Measurements from ENCODE around the gene ANKRA2. TPM values are rescaled to one million over a fixed set of nuclear protein-coding genes. Genes with fewer than 3 reads are reported as not detected.

ANKRA2 gene
- total RNA-seq, 1 donor from 2014 or later = 22.9 TPM

GRCh38 chr5:73606206-73606753 lies 40.8 kb upstream of the ANKRA2 start:
- POLR2A ChIA-PET = no interaction called here
- no peaks in the 10 kb centered on the region for H3K36me3 Mint-ChIP-seq (ENCODE audit: low read depth)
- ATAC-seq (ENCODE audit: low read depth) = no peak
- H3K4me3 Mint-ChIP-seq = no peak overlapping the region
- H3K27ac Mint-ChIP-seq = no peak overlapping the region
- no peak for TF ChIP-seq CTCF (IDR thresholded peaks at IDR 0.05)
- CTCF ChIA-PET = no interaction called here
- peaks cover 6% of the 10 kb centered on the region for H3K9me3 Mint-ChIP-seq
- peaks cover 15% of the 10 kb centered on the region for H3K27me3 Mint-ChIP-seq
- H3K4me1 Mint-ChIP-seq = no peaks in the 10 kb centered on the region
- intact Hi-C loops (cut with micrococcal nuclease) = no loop called here
- no peak for DNase-seq

- POLR2A ChIA-PET = no interaction called here
- DNase-seq = no peak
- no peaks in the 10 kb centered on the region for H3K4me1 Mint-ChIP-seq
- no peak overlapping the region for H3K4me3 Mint-ChIP-seq
- no peak for TF ChIP-seq CTCF (IDR thresholded peaks at IDR 0.05)
- H3K36me3 Mint-ChIP-seq (ENCODE audit: low read depth) = no peaks in the 10 kb centered on the region
- ATAC-seq (ENCODE audit: low read depth) = no peak
- peaks cover 11% of the 10 kb centered on the region for H3K27me3 Mint-ChIP-seq
- no peak overlapping the region for H3K27ac Mint-ChIP-seq
- H3K9me3 Mint-ChIP-seq = peaks cover 6% of the 10 kb centered on the region
- intact Hi-C loops (cut with micrococcal nuclease) = no loop called here
- CTCF ChIA-PET = no interaction called here
These were observed 40.0 kb upstream of the ANKRA2 start for GRCh38 chr5:73605223-73606087.

GRCh38 chr5:73603998-73604397 lies 38.6 kb upstream of the ANKRA2 start:
- no peaks in the 10 kb centered on the region for H3K4me1 Mint-ChIP-seq
- intact Hi-C loops (cut with micrococcal nuclease) = no loop called here
- H3K27ac Mint-ChIP-seq = no peak overlapping the region
- DNase-seq = no peak
- no peaks in the 10 kb centered on the region for H3K36me3 Mint-ChIP-seq (ENCODE audit: low read depth)
- POLR2A ChIA-PET = no interaction called here
- no peak for ATAC-seq (ENCODE audit: low read depth)
- CTCF ChIA-PET = interaction anchor here (0.7 kb wide), 1 partner anchor 14 kb away, joined by 3 read pairs; no protein-coding TSS in a partner anchor
- no peak for TF ChIP-seq CTCF (IDR thresholded peaks at IDR 0.05)
- no peak overlapping the region for H3K4me3 Mint-ChIP-seq
- peaks cover 6% of the 10 kb centered on the region for H3K9me3 Mint-ChIP-seq
- H3K27me3 Mint-ChIP-seq = peaks cover 16% of the 10 kb centered on the region

- ChIA-PET CTCF (no interaction called here), POLR2A (no interaction called here)
- intact Hi-C loops (cut with micrococcal nuclease) = no loop called here
- Mint-ChIP-seq H3K4me1 (no peaks in the 10 kb centered on the region), H3K27ac (no peak overlapping the region), H3K36me3 (ENCODE audit: low read depth) (no peaks in the 10 kb centered on the region), H3K27me3 (peaks cover 15% of the 10 kb centered on the region), H3K4me3 (no peak overlapping the region), H3K9me3 (peaks cover 6% of the 10 kb centered on the region)
- TF ChIP-seq CTCF (IDR thresholded peaks at IDR 0.05) = no peak
- no peak for DNase-seq
- ATAC-seq (ENCODE audit: low read depth) = no peak
These were observed 33.9 kb upstream of the ANKRA2 start for GRCh38 chr5:73599380-73599779.

- no peak overlapping the region for H3K4me3 Mint-ChIP-seq
- H3K27me3 Mint-ChIP-seq = peaks cover 13% of the 10 kb centered on the region
- ChIA-PET POLR2A (no interaction called here), CTCF (interaction anchor here (0.6 kb wide), 1 partner anchor 513 kb away, joined by 3 read pairs; no protein-coding TSS in a partner anchor)
- no peak overlapping the region for H3K27ac Mint-ChIP-seq
- H3K36me3 Mint-ChIP-seq (ENCODE audit: low read depth) = no peaks in the 10 kb centered on the region
- peaks cover 2% of the 10 kb centered on the region for H3K9me3 Mint-ChIP-seq
- DNase-seq (no peak), ATAC-seq (ENCODE audit: low read depth) (no peak)
- no peaks in the 10 kb centered on the region for H3K4me1 Mint-ChIP-seq
- intact Hi-C loops (cut with micrococcal nuclease) = loop anchor here (1.0 kb wide), 1 partner anchor 78 kb away; no protein-coding TSS in a partner anchor
- no peak for TF ChIP-seq CTCF (IDR thresholded peaks at IDR 0.05)
These were observed 31.4 kb upstream of the ANKRA2 start for GRCh38 chr5:73596705-73597328.

All from activated B cell treated with CpG ODN at 0.5 μM for 24 hours (primary cell).